Fibroblast of skin of scalp (primary cell): ENCODE results near the gene LYPD6B.

Experiments used
- DNase-seq: peaks from one replicate; pipeline ENCODE4 v3.0.0-alpha.2; 2013

Gene LYPD6B

GRCh38 chr2:149042881-149043280 lies 4.4 kb downstream of the LYPD6B start:
- no peak for DNase-seq

- DNase-seq, result no peak
These were observed 6.0 kb downstream of the LYPD6B start for GRCh38 chr2:149044500-149044899.

- no peak for DNase-seq
These were observed 8.6 kb downstream of the LYPD6B start for GRCh38 chr2:149047118-149047517.

GRCh38 chr2:149049142-149049541 lies 10.6 kb downstream of the LYPD6B start:
- peak; percentile 31 for DNase-seq

DNA sequence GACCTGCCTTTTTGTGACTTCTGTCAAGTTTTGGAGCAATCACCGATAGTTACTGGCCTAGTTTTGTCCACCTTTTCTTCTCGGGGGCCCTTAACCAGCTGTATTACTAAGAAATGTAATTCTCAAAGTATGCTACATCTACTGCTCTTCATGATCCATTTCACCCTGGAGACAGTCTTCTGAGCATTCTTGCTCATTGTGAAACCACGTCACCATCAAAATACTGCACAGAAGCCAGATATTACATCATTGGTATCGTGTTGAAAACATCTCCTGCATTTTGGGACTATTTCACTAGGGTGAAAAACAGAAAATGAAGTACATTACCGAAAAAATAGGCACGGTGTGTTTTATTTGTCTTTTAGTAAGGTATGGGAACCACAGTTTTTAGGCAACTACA lies 11.7 kb downstream of the LYPD6B start:
- DNase-seq, result peak; percentile 77

DNA sequence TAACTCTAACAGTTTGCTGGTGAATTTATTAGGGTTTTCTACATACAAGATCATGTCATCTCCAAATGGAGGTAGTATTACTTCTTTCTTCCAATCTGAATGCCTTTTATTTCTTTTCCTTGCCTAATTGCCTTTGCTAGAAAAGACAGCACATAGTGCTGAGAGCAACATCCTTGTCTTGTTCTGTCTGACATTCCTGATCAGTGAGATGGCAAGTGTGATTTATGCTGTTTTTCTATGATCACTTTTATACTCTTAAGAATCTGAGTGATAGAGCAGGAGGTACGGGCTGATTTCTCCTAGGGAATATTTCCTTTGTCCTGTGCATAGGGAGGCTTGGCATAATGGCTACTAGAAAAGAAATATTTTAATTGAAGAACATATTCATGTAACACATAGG lies 17.3 kb downstream of the LYPD6B start:
- peak; percentile 41 for DNase-seq

DNA sequence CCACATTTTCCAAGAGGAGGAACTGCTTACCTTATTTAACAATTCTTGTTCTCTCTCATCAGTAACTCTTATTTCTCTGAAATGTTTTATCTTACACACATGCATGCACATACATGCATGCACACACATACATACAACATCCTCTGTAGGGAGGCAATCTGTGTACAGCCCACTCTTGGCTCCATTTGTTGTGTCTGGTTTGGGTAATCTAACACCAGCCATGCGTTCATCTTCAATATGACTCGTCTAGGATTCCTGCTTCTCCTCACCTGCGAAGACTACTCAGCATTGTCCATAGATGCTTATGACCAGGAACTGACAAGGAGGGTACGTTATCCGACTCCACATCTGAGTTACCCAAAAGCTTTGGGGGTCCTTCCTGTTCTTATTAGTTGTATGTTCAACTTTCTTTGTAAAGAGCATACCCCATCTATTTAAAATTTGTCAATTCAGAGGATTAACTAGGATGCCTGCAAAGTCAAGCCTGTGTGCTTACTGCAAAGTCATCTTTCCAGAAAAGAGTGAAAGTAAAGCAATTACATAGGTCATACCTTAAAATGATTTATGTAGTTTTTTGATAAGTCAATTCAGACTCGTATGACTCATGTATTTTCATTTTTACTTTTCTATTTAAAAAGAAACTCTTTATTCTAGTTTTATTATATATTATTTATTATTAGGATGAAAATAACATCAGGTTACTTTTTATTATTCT lies 18.2 kb downstream of the LYPD6B start:
- no peak for DNase-seq

DNA sequence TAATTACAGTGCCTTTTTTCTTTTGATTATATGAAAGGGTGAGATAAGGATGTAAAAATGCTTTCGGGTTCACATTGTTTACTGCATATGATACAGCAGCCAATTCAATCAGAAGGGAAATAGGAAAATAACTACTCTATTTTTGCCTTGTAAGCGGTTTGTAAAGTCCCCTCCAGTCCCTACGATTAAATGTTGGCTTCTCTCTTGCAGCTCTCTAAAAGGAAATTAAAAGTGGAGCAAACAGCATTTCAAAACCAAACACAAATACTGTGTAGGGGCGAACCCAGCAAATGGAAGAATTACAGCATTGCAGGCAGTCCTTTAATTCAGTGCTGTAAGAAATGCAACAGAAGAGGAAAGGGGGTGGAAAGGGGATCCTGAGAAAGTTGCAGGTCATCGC lies 18.9 kb downstream of the LYPD6B start:
- DNase-seq, result no peak

- no peak for DNase-seq
These were observed 20.4 kb downstream of the LYPD6B start for GRCh38 chr2:149058936-149059335.

- DNase-seq, result no peak
These were observed 21.3 kb downstream of the LYPD6B start for GRCh38 chr2:149059822-149060221.

DNA sequence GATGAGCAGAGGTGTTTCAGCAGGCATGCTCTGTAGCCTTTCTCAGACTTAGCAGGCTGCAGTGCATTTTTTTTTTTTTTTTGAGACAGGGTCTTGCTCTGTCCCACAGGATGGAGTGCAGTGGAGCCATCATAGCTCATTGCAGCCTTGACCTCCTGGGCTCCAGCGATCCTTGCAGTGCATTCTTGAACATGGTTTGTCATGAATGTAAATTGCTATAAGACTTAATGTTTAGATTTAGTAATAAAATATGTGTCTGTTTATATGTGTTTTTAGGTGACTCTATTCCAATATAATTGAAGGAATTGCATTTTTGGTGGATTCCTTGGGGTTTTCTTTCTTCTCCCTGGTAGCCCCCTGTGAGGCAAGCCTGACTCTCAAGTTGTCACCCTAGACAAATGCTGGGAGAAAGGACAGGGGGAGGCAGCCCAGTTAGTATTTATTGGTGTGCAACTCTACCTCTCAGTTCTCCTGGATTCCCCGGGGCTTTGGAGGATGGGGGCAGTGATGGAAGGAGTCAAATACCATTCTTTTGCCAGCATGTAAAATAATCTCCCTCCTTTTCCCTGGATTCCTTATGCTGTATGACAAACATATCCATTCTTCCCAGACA lies 22.7 kb downstream of the LYPD6B start:
- peak; percentile 59 for DNase-seq

DNA sequence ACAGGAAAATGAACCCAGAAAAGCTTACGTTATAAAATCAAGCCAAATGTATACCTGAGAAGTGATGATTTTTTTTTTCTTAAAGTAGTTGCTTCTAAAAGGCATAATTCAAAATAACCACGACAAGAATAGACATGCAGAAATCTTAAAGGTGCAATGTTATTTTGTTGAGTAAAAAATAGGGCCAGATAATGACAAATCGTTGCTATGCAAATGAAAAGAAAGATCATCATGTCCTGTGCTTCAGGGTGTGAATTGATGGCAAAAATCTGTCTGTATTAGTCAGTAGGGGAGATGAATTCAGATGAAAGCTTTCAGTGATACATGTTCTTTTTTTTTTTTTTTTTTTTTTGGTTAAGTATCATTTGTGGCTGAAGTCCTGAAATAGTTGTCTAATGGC lies 24.0 kb downstream of the LYPD6B start:
- no peak for DNase-seq

GRCh38 chr2:149063177-149063576 lies 24.7 kb downstream of the LYPD6B start:
- DNase-seq, result no peak

DNA sequence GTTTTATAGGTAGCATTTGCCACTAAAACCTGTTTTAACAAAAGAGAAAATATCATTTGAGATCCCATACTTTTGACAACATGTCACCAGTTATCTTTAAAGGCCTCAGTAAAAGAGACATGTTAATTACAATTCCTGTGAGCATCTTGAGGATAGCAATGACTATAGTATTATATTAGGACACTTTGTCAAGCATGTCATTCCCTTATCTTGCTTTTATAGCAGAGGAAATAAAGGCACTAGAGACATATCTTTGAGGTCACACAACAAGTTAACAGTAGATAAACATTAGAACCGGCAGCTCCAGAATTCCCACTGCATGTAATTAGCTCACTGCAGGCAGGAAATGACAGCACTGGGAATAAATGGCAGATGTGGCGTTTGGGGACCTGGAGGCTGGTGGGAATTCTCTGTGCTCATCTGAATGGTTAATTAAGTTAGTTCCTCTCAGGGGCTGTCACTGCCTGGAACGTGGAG lies 25.9 kb downstream of the LYPD6B start:
- peak; percentile 53 for DNase-seq

DNA sequence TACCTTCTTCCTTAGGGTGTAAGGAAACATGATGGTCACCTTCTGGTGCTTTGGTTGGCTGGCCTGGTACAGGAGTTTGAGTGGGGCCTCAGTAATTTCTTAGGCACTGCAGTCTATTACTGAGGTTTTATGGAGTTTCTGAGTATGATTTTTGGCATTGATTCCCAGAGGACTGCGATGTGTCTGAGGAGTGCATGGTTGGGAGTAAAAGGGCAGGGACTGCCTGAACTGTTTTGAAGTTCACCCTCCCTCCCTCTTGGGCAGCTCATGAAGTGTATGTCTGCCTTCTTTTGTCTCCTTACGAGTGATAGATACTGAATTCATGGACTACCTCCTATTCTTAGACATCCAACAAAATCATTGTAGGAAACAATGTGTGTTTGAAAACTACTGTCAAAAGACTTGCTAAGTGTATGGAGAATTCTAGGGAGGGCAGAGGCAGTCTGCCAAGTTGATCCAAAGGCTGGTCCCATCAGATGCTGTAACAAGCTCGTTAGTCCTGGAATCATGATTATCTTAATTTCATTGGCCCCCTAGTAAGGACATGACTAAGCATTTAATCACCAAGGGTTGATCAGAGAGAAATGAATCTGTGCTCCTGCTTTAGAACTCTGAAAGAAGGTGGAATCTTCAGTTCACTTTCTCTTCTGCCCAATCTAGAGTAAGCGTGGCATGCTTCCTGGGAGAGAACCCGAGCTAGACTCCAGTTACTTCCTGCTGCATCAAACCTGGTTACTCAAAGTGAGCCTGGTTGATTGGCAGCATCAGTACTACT lies 26.5 kb downstream of the LYPD6B start:
- peak; percentile 39 for DNase-seq

- no peak for DNase-seq
These were observed 29.9 kb downstream of the LYPD6B start for GRCh38 chr2:149068225-149068995.

DNA sequence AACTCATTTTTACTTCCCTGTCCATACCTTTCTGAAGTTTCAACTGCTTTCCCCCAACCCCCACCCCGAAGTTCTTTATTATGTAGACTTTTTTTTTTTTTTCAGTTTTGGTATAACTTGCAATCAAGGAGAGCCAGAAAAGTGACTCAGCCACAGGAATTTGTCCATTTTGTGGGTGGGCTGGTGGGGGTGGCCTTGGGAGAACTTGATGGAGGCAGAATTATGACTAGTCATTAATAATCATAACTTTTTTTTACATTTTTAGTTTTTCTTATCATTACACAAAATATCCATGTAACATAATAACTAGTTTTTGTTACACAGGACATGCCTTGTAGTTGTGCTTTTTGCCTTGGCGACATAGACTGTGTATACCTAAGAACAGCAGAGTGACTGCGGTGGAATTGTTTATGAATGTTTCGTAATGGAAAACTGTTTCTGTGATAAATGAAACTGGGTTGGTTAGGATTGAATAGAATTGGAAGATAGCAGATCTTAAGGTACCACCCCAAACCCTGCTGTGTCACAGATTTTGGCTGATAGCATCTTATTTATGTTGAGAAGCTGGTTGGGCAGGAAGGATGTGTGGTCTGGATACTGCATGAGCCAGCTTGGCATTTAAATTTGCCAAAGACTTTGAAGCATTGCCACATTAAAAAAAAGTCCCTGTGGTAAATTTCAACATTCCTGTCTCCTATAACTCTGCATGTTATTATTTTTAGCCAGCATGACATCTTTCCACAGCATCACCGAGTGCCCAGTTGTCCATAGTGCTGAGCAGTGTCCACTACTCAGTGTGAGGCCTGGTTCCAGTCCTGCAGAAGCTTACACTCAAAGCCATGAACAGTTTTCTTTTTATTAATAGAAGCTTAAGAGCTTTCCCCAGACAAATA lies 30.7 kb downstream of the LYPD6B start:
- peak; percentile 83 for DNase-seq

GRCh38 chr2:149070681-149071320 lies 32.3 kb downstream of the LYPD6B start:
- DNase-seq, result no peak

GRCh38 chr2:149075105-149075504 lies 36.6 kb downstream of the LYPD6B start:
- no peak for DNase-seq

DNA sequence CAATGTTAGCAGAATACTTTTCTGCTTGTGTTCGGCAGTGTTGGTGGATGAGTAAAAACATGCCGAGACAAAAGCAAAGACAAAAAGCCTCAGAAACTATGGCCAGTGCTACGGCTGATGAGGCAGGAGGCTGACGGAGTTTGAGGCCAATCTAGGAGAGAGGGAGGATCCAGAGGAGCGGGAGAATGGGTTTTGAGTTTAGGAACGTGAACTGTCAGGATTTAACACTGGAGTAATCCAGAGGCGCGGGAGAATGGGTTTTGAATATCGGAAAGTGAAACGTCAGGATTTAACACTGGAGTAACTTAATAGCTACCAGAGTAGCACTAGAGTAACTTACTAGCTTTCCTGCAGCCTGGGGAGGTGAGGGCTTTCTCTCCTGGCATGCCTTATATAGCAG lies 37.4 kb downstream of the LYPD6B start:
- DNase-seq, result peak; percentile 24

DNA sequence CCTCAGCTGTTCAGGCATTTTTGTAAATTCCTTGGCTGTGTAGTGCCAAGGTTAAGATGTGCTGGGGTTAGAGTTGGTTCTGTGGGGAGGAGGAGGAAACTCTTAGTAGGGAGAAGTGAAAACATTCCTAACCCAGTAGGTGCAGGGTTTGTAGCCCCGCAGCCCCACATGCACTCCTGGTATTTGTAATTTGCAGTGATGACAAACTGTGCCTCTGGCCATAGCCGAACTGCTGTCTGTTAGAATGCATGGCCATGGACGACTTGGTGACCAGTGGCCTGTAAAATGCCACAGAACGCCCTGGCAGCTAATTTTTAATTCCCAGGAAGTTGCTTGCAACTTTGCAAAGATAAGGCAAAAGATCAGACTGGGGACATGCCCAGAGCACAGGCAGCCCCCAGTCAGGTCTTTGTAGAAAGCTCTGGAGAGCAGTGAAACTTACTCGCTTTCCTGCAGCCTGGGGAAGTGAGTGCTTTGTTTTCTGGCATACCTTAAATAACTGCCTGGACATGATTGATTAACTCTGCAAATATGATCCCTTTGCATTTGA lies 38.4 kb downstream of the LYPD6B start:
- peak; percentile 39 for DNase-seq
